ENCODE data around the gene SEMA3C. TPM values are rescaled to one million over a fixed set of nuclear protein-coding genes. Genes with fewer than 3 reads are reported as not detected.

The SEMA3C gene
- polyA plus RNA-seq, 1 donor from 2014 or later: 386 TPM

DNA sequence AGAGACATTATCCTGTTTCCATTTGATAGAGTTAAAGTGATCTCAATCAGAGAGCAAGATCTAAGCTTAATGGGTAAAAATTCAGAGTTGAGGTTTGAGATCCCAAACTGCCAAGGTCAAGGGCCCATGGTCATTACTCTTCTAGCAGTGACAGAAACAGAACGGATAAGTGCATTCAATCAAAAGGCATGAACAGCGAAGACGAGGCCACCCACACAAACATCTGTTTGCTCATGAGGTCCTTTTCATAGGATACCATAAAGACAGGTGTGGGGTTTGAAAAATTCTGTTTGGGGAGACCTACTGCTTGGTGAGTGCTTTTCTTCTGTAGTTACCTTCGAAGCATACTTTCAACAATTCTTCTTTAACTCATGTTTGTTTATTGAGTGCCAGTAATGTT, 58.3 kb downstream of the SEMA3C start:
- H3F3A ChIP-seq (ENCODE audit: insufficient read depth, low read length, poor library complexity, severe bottlenecking): no peaks in the 10 kb centered on the region
- peaks cover 16% of the 10 kb centered on the region for H3K79me2 ChIP-seq (replicated peaks; ENCODE audit: insufficient read depth, low read length)
- H3K9ac ChIP-seq (ENCODE audit: low read length): no peak overlapping the region
- H3K4me3 ChIP-seq (ENCODE audit: low read length): no peak overlapping the region
- H3K9me2 ChIP-seq (ENCODE audit: insufficient read depth, low read length): no peaks in the 10 kb centered on the region
- H2AFZ ChIP-seq (ENCODE audit: low read depth, low read length): no peak overlapping the region
- no peaks in the 10 kb centered on the region for H3K27me3 ChIP-seq (ENCODE audit: insufficient read depth, low read depth, low read length)
- no peak overlapping the region for H3K4me2 ChIP-seq (ENCODE audit: low read length)
- H3K36me3 ChIP-seq (ENCODE audit: insufficient read depth, low read length): peaks cover 3% of the 10 kb centered on the region
- no peaks in the 10 kb centered on the region for H3K9me3 ChIP-seq (ENCODE audit: low read length)
- TF ChIP-seq TAF1 (IDR thresholded peaks at IDR 0.05; ENCODE audit: low read depth): no peak
- no peak for TF ChIP-seq EZH2 (IDR thresholded peaks at IDR 0.05; ENCODE audit: borderline replicate concordance, insufficient read depth, low read length, poor library complexity, severe bottlenecking)
- no peak for TF ChIP-seq CTCF (IDR thresholded peaks at IDR 0.05; ENCODE audit: poor library complexity, severe bottlenecking)
- no peak for TF ChIP-seq MXI1 (conservative IDR thresholded peaks at IDR 0.05; ENCODE audit: poor library complexity, severe bottlenecking)
- no peak for TF ChIP-seq RAD21 (conservative IDR thresholded peaks at IDR 0.05)
- TF ChIP-seq REST (IDR thresholded peaks at IDR 0.05; ENCODE audit: borderline replicate concordance): no peak
- no peak for TF ChIP-seq POLR2AphosphoS5 (IDR thresholded peaks at IDR 0.05)
- no peak for TF ChIP-seq EP300 (conservative IDR thresholded peaks at IDR 0.05; ENCODE audit: poor library complexity, severe bottlenecking)
- no peak for TF ChIP-seq SMC3 (conservative IDR thresholded peaks at IDR 0.05; ENCODE audit: poor library complexity)
- H3K27ac ChIP-seq (ENCODE audit: low read length): no peak overlapping the region
- no peaks in the 10 kb centered on the region for H4K20me1 ChIP-seq (ENCODE audit: insufficient read depth)

DNA sequence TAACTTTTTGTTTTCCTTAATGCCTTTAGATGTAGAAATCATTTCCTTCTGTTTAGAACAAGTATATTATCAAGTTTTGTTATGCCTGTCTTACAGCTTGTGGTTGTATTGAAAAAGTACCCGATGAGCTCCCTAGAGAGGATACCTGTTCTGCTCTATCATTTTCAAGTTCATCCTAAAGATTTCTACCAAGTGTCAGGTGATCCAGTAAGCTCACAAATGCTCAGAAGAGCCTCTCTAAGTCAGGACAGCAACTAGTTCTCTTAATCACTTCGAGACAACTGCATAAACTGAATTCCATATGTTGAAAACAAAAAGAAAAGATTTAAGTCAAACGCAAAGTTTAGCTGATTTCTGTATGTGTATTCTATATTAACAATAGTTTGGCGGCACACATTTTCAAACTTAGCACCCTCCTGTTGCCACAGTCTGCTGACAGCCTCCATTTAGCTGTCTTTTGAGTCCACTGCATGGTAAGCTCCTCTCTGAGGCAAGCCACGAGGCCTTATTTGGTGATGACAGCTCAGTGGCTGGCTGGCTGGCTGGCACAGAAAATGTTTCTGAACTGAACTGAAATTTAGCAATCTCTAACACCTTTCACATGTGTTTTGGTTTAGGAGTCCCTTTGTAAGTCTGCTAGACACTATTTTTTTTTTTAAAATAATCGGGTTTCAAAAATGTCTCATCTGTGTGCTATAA, 59.4 kb downstream of the SEMA3C start:
- no peak overlapping the region for H3K4me2 ChIP-seq (ENCODE audit: low read length)
- H3K9me2 ChIP-seq (ENCODE audit: insufficient read depth, low read length): no peaks in the 10 kb centered on the region
- no peaks in the 10 kb centered on the region for H3K27me3 ChIP-seq (ENCODE audit: insufficient read depth, low read depth, low read length)
- H3K9ac ChIP-seq (ENCODE audit: low read length): no peak overlapping the region
- H4K20me1 ChIP-seq (ENCODE audit: insufficient read depth): no peaks in the 10 kb centered on the region
- no peaks in the 10 kb centered on the region for H3F3A ChIP-seq (ENCODE audit: insufficient read depth, low read length, poor library complexity, severe bottlenecking)
- no peak overlapping the region for H2AFZ ChIP-seq (ENCODE audit: low read depth, low read length)
- peaks cover 16% of the 10 kb centered on the region for H3K79me2 ChIP-seq (replicated peaks; ENCODE audit: insufficient read depth, low read length)
- peaks cover 3% of the 10 kb centered on the region for H3K36me3 ChIP-seq (ENCODE audit: insufficient read depth, low read length)
- no peak for TF ChIP-seq REST (IDR thresholded peaks at IDR 0.05; ENCODE audit: borderline replicate concordance)
- no peaks in the 10 kb centered on the region for H3K9me3 ChIP-seq (ENCODE audit: low read length)
- H3K4me3 ChIP-seq (ENCODE audit: low read length): no peak overlapping the region
- no peak overlapping the region for H3K27ac ChIP-seq (ENCODE audit: low read length)

Measured in neural cell (in vitro differentiated cells).